ENCODE data around the gene STARD13.

The STARD13 gene

DNA sequence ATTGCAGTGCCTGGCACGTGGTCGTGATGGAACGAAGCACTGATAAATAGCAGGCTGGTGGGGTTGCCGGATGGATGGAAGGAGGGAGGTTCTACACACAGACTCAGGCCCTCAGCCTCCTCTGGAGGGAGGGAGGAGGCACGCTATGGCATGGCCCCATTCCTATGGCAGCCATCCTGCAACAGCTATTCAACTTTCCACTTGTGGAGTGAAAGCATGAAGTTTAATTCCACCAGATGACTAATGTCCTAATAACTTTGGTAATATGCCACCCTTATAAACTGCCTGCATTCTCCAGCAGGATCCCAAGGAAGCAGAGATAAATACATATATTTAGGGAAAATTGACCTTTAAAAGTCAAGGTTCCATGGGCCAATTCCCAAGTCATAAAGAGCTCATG is 176.9 kb downstream of the STARD13 start:
- no peak for TF ChIP-seq EZH2 (optimal IDR thresholded peaks at IDR 0.05; ENCODE audit: low read depth, low read length)
- TF ChIP-seq, protein P1, sequence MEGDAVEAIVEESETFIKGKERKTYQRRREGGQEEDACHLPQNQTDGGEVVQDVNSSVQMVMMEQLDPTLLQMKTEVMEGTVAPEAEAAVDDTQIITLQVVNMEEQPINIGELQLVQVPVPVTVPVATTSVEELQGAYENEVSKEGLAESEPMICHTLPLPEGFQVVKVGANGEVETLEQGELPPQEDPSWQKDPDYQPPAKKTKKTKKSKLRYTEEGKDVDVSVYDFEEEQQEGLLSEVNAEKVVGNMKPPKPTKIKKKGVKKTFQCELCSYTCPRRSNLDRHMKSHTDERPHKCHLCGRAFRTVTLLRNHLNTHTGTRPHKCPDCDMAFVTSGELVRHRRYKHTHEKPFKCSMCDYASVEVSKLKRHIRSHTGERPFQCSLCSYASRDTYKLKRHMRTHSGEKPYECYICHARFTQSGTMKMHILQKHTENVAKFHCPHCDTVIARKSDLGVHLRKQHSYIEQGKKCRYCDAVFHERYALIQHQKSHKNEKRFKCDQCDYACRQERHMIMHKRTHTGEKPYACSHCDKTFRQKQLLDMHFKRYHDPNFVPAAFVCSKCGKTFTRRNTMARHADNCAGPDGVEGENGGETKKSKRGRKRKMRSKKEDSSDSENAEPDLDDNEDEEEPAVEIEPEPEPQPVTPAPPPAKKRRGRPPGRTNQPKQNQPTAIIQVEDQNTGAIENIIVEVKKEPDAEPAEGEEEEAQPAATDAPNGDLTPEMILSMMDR (IDR thresholded peaks at IDR 0.05; ENCODE audit: low read length): no peak
- no peak for TF ChIP-seq EZH2phosphoT487 (IDR thresholded peaks at IDR 0.05; ENCODE audit: low read length)
- H3K36me3 ChIP-seq (replicated peaks; ENCODE audit: insufficient read depth, low read length): no peaks in the 10 kb centered on the region
- H4K20me1 ChIP-seq (ENCODE audit: insufficient read depth, low read length): no peaks in the 10 kb centered on the region
- no peaks in the 10 kb centered on the region for H3K27me3 ChIP-seq (replicated peaks; ENCODE audit: insufficient read depth, low read length)
- no peak overlapping the region for H3K9ac ChIP-seq (ENCODE audit: low read length)
- no peaks in the 10 kb centered on the region for H3K79me2 ChIP-seq (ENCODE audit: low read length)
- H3K4me3 ChIP-seq (ENCODE audit: low read length): no peak overlapping the region
- H3F3A ChIP-seq (ENCODE audit: insufficient read depth, low read length): no peaks in the 10 kb centered on the region
- no peaks in the 10 kb centered on the region for H3K4me1 ChIP-seq (ENCODE audit: low read length)
- no peak overlapping the region for H3K4me2 ChIP-seq (ENCODE audit: low read depth, low read length)
- no peaks in the 10 kb centered on the region for H3K9me2 ChIP-seq (replicated peaks; ENCODE audit: insufficient read depth, low read length)
- DNase-seq: no peak
- H3K9me3 ChIP-seq (replicated peaks; ENCODE audit: insufficient read depth, low read length): no peaks in the 10 kb centered on the region
- no peak overlapping the region for H3K27ac ChIP-seq (ENCODE audit: low read length)
- no peak overlapping the region for H2AFZ ChIP-seq (ENCODE audit: low read length)

DNA sequence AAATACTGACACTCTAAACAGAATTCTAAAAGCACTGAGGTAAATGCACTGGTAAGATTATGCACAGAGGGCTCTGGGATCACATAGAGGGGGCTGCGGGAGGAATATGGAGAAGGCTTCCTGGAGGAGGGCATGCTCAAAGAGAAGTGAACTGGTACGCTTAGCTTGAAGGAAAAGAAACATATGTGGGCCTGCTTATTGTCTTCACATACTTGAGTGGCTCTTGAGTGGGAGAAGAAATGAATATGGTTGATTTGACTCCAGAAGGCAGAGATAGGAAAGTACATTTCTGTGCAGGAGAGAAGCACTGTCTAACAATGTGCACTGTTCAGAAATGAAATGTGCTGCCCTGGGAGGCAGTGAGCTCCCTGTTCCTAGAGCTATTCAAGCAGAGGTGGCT is 178.2 kb downstream of the STARD13 start:
- no peak for DNase-seq

DNA sequence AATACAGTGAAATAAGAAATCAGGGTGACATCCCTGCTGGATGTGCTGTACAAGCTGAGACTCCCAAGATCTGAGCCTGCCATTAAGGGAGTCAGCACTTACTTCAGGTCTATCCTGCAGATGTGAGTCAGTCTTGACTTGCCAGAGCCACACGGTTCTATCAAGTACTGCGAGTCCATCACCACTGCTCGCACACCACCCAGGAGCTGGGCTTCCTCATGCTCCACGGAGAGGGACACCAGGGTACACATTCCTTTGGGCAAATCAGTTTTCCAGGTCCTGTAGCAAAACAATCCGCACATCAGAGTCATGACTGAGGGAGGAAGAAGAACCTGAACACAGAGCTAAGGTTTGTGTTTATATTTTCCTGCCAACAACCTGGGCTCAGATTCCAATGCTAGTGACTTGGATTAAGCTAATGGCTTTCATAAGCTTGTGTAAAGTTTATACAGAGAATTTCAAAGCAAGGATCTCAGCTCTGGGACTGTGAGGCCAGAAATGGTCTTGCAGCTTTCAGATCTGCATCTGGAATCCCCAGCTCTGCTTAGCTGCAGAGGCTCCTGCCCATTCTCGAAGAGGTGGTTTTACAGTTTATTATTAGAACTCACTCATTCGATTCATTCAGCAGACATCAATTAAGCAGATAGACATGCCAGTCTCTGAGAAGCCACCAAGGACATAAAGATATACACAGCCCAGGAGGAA is 178.7 kb downstream of the STARD13 start:
- Histone ChIP-seq H3K9ac (ENCODE audit: low read length) (no peak overlapping the region), H3K9me2 (replicated peaks; ENCODE audit: insufficient read depth, low read length) (no peaks in the 10 kb centered on the region), H3K36me3 (replicated peaks; ENCODE audit: insufficient read depth, low read length) (no peaks in the 10 kb centered on the region), H3F3A (ENCODE audit: insufficient read depth, low read length) (no peaks in the 10 kb centered on the region), H2AFZ (ENCODE audit: low read length) (no peak overlapping the region), H3K4me2 (ENCODE audit: low read depth, low read length) (no peak overlapping the region), H3K4me1 (ENCODE audit: low read length) (no peaks in the 10 kb centered on the region), H4K20me1 (ENCODE audit: insufficient read depth, low read length) (no peaks in the 10 kb centered on the region), H3K4me3 (ENCODE audit: low read length) (no peak overlapping the region), H3K27ac (ENCODE audit: low read length) (no peak overlapping the region), H3K9me3 (replicated peaks; ENCODE audit: insufficient read depth, low read length) (no peaks in the 10 kb centered on the region), H3K27me3 (replicated peaks; ENCODE audit: insufficient read depth, low read length) (no peaks in the 10 kb centered on the region), H3K79me2 (ENCODE audit: low read length) (no peaks in the 10 kb centered on the region)
- DNase-seq: no peak
- TF ChIP-seq, protein P1 (IDR thresholded peaks at IDR 0.05; ENCODE audit: low read length): no peak
- no peak for TF ChIP-seq EZH2phosphoT487 (IDR thresholded peaks at IDR 0.05; ENCODE audit: low read length)
- no peak for TF ChIP-seq EZH2 (optimal IDR thresholded peaks at IDR 0.05; ENCODE audit: low read depth, low read length)

More for the DNA sequence above, 178.2 kb downstream of the STARD13 start:
- no peak overlapping the region for H3K4me3 ChIP-seq (ENCODE audit: low read length)
- H4K20me1 ChIP-seq (ENCODE audit: insufficient read depth, low read length): no peaks in the 10 kb centered on the region
- no peaks in the 10 kb centered on the region for H3F3A ChIP-seq (ENCODE audit: insufficient read depth, low read length)
- H3K4me1 ChIP-seq (ENCODE audit: low read length): no peaks in the 10 kb centered on the region
- no peak overlapping the region for H2AFZ ChIP-seq (ENCODE audit: low read length)
- TF ChIP-seq EZH2 (optimal IDR thresholded peaks at IDR 0.05; ENCODE audit: low read depth, low read length): no peak
- no peak for TF ChIP-seq EZH2phosphoT487 (IDR thresholded peaks at IDR 0.05; ENCODE audit: low read length)
- TF ChIP-seq, protein P1 (IDR thresholded peaks at IDR 0.05; ENCODE audit: low read length): no peak
- H3K4me2 ChIP-seq (ENCODE audit: low read depth, low read length): no peak overlapping the region
- no peak overlapping the region for H3K9ac ChIP-seq (ENCODE audit: low read length)
- H3K27ac ChIP-seq (ENCODE audit: low read length): no peak overlapping the region
- H3K79me2 ChIP-seq (ENCODE audit: low read length): no peaks in the 10 kb centered on the region
- H3K36me3 ChIP-seq (replicated peaks; ENCODE audit: insufficient read depth, low read length): no peaks in the 10 kb centered on the region
- H3K9me2 ChIP-seq (replicated peaks; ENCODE audit: insufficient read depth, low read length): no peaks in the 10 kb centered on the region
- no peaks in the 10 kb centered on the region for H3K9me3 ChIP-seq (replicated peaks; ENCODE audit: insufficient read depth, low read length)
- no peaks in the 10 kb centered on the region for H3K27me3 ChIP-seq (replicated peaks; ENCODE audit: insufficient read depth, low read length)

Measured in MM.1S (cell line).